ENCODE measurements around the gene CCNB2.

DNA sequence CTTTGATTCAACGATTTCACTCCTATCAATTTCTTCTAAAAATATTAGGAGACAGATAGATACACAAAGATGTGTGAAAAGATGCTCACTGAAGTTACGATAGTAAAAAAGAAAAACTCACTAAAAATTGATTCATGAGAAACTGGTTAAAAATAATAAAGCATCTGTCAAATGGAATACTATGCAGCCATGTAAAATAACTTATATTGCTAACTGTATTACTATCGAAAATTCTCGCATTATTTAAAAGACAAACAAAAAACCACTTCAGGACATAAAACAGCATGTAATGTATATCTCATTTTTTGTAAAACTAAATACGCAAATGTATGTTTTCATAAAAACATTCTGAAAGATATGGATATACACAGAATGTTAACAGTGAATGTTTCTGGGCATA, 68.2 kb downstream of the CCNB2 start:
- TF ChIP-seq SP1 (IDR thresholded peaks at IDR 0.05; ENCODE audit: low read depth, low read length) (no peak), POLR2AphosphoS5 (IDR thresholded peaks at IDR 0.05; ENCODE audit: low read length) (no peak), EZH2 (IDR thresholded peaks at IDR 0.05; ENCODE audit: borderline replicate concordance, control insufficient read depth, low read depth, low read length) (no peak), POLR2A (IDR thresholded peaks at IDR 0.05; ENCODE audit: low read depth, low read length) (no peak), JUND (IDR thresholded peaks at IDR 0.05; ENCODE audit: low read depth, low read length) (no peak), EP300 (IDR thresholded peaks at IDR 0.05; ENCODE audit: borderline replicate concordance in 1 of 2, control insufficient read depth in 1 of 2, low read depth in 2 of 2, low read length in 2 of 2) (no peak), TAF1 (IDR thresholded peaks at IDR 0.05; ENCODE audit: borderline replicate concordance, low read depth, low read length) (no peak), CEBPB (IDR thresholded peaks at IDR 0.05; ENCODE audit: borderline replicate concordance in 1 of 2, low read depth in 2 of 2, low read length in 2 of 2) (no peak), CBX3 (IDR thresholded peaks at IDR 0.05; ENCODE audit: borderline replicate concordance, low read depth) (no peak), HDAC2 (IDR thresholded peaks at IDR 0.05) (no peak)
- TF ChIP-seq, protein P1, sequence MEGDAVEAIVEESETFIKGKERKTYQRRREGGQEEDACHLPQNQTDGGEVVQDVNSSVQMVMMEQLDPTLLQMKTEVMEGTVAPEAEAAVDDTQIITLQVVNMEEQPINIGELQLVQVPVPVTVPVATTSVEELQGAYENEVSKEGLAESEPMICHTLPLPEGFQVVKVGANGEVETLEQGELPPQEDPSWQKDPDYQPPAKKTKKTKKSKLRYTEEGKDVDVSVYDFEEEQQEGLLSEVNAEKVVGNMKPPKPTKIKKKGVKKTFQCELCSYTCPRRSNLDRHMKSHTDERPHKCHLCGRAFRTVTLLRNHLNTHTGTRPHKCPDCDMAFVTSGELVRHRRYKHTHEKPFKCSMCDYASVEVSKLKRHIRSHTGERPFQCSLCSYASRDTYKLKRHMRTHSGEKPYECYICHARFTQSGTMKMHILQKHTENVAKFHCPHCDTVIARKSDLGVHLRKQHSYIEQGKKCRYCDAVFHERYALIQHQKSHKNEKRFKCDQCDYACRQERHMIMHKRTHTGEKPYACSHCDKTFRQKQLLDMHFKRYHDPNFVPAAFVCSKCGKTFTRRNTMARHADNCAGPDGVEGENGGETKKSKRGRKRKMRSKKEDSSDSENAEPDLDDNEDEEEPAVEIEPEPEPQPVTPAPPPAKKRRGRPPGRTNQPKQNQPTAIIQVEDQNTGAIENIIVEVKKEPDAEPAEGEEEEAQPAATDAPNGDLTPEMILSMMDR (IDR thresholded peaks at IDR 0.05 in 2 of 3, conservative IDR thresholded peaks at IDR 0.05 in 1 of 3; ENCODE audit: control insufficient read depth in 2 of 3, extremely low read depth in 1 of 3, insufficient read depth in 1 of 3, low read depth in 3 of 3, low read length in 3 of 3), result no peak
- TF ChIP-seq, protein P2, sequence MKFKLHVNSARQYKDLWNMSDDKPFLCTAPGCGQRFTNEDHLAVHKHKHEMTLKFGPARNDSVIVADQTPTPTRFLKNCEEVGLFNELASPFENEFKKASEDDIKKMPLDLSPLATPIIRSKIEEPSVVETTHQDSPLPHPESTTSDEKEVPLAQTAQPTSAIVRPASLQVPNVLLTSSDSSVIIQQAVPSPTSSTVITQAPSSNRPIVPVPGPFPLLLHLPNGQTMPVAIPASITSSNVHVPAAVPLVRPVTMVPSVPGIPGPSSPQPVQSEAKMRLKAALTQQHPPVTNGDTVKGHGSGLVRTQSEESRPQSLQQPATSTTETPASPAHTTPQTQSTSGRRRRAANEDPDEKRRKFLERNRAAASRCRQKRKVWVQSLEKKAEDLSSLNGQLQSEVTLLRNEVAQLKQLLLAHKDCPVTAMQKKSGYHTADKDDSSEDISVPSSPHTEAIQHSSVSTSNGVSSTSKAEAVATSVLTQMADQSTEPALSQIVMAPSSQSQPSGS (IDR thresholded peaks at IDR 0.05; ENCODE audit: low read length), result no peak
- TF ChIP-seq, protein P3, sequence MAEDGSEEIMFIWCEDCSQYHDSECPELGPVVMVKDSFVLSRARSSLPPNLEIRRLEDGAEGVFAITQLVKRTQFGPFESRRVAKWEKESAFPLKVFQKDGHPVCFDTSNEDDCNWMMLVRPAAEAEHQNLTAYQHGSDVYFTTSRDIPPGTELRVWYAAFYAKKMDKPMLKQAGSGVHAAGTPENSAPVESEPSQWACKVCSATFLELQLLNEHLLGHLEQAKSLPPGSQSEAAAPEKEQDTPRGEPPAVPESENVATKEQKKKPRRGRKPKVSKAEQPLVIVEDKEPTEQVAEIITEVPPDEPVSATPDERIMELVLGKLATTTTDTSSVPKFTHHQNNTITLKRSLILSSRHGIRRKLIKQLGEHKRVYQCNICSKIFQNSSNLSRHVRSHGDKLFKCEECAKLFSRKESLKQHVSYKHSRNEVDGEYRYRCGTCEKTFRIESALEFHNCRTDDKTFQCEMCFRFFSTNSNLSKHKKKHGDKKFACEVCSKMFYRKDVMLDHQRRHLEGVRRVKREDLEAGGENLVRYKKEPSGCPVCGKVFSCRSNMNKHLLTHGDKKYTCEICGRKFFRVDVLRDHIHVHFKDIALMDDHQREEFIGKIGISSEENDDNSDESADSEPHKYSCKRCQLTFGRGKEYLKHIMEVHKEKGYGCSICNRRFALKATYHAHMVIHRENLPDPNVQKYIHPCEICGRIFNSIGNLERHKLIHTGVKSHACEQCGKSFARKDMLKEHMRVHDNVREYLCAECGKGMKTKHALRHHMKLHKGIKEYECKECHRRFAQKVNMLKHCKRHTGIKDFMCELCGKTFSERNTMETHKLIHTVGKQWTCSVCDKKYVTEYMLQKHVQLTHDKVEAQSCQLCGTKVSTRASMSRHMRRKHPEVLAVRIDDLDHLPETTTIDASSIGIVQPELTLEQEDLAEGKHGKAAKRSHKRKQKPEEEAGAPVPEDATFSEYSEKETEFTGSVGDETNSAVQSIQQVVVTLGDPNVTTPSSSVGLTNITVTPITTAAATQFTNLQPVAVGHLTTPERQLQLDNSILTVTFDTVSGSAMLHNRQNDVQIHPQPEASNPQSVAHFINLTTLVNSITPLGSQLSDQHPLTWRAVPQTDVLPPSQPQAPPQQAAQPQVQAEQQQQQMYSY (CRISPR knock-in tag; IDR thresholded peaks at IDR 0.05), result no peak

Measured in GM12878 (cell line).